ENCODE measurements around the gene VPREB3. TPM values are rescaled to one million over a fixed set of nuclear protein-coding genes. Genes with fewer than 3 reads are reported as not detected.

The VPREB3 gene
- total RNA-seq, 5 donors from 2014 or later (not counting 1 experiment from before 2014, with no cell fraction given): 1.5 to 2.6 (median 1.7) TPM; not detected in 1

DNA sequence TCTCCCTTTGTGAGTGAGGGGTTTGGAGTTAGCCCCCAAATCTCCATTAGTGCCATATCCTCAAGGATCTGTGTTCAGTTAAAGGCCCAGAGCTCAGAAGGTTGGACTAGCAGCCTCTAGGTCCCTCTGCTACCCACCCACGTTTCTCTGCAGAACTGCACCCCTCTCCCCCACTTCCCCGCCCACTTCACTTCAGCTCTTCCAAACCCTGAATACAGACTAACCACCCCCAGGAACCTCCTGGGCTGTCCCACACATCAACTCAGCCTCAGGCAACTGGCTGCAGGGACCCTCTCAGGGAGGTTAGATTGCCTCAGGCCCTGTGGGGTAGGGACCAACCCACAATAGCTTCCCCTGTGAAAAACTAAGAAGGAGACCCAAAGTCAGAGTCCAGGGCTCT is 840 bp downstream of the VPREB3 start:
- Mint-ChIP-seq H3K9me3 (no peaks in the 10 kb centered on the region), H3K27me3 (no peaks in the 10 kb centered on the region), H3K4me3 (peak overlapping the region in 2 of 3 donors; percentile 39 to 50), H3K4me1 (peaks cover 9 to 21% (median 13%) of the 10 kb centered on the region in 3 donors), H3K27ac (no peak overlapping the region), H3K36me3 (no peaks in the 10 kb centered on the region)
- H3K4me3 ChIP-seq (ENCODE audit: control insufficient read depth in 1 of 2, extremely low read depth in 1 of 2, low read length in 1 of 2): no peak overlapping the region
- H3K9me3 ChIP-seq: no peaks in the 10 kb centered on the region
- H3K36me3 ChIP-seq (ENCODE audit: control insufficient read depth in 2 of 2, extremely low read depth in 1 of 2, insufficient read depth in 1 of 2, low read length in 1 of 2): no peaks in the 10 kb centered on the region
- no peak overlapping the region for H3K27ac ChIP-seq (ENCODE audit: low read length)
- H3K4me1 ChIP-seq (ENCODE audit: control insufficient read depth in 1 of 2, extremely low read depth in 1 of 2, insufficient read depth in 2 of 2, low read length in 2 of 2): peaks cover 7 to 19% of the 10 kb centered on the region in 2 experiments
- ChIA-PET POLR2A (no interaction called here), CTCF (interaction anchor here in 1 of 2 donors (0.6 kb wide), 1 partner anchor 30 kb away, joined by 3 read pairs; no protein-coding TSS in a partner anchor)
- ATAC-seq (replicated peaks in 1 of 4) (no peak), DNase-seq (no peak)
- 60% methylated on average over 2 of the region's 2 CpGs for WGBS (ENCODE audit: insufficient coverage)
- H3K27me3 ChIP-seq (replicated peaks in 1 of 2; ENCODE audit: control insufficient read depth in 2 of 2, extremely low read depth in 1 of 2, insufficient read depth in 2 of 2, low read length in 1 of 2): peaks cover 0 to 2% of the 10 kb centered on the region in 2 experiments

DNA sequence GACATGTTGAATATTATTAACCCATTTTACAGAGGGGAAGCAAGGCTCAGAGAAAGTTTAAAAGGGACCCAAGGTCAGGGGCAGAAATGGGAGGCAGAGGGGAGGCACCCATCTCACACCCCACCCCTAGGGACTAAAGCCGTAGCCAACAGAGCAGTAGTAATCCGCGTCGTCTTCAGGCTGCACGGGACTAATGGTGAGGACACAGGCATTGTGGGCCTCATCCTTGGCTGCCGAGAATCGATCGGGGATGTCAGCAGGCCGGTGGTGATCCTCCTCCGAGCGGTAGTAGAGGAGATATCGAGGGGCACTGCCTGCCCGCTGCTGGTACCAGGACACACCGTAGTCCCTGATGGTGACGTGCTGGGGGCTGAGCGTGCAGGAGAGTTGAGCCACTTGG is 1.5 kb downstream of the VPREB3 start:
- ChIA-PET CTCF (no interaction called here), POLR2A (no interaction called here)
- Mint-ChIP-seq H3K9me3 (no peaks in the 10 kb centered on the region), H3K4me3 (peak overlapping the region; percentile 49 to 78 (median 77)), H3K36me3 (no peaks in the 10 kb centered on the region), H3K27ac (peak overlapping the region in 1 of 2 donors; percentile 63), H3K4me1 (peaks cover 9 to 21% (median 13%) of the 10 kb centered on the region in 3 donors), H3K27me3 (no peaks in the 10 kb centered on the region)
- 98% methylated on average over 16 of the region's 16 CpGs for WGBS (ENCODE audit: insufficient coverage)
- Histone ChIP-seq H3K27ac (ENCODE audit: low read length) (no peak overlapping the region), H3K4me3 (ENCODE audit: control insufficient read depth in 1 of 2, extremely low read depth in 1 of 2, low read length in 1 of 2) (no peak overlapping the region), H3K27me3 (replicated peaks in 1 of 2; ENCODE audit: control insufficient read depth in 2 of 2, extremely low read depth in 1 of 2, insufficient read depth in 2 of 2, low read length in 1 of 2) (peaks cover 0 to 2% of the 10 kb centered on the region in 2 experiments), H3K4me1 (ENCODE audit: control insufficient read depth in 1 of 2, extremely low read depth in 1 of 2, insufficient read depth in 2 of 2, low read length in 2 of 2) (peaks cover 7 to 19% of the 10 kb centered on the region in 2 experiments), H3K36me3 (ENCODE audit: control insufficient read depth in 2 of 2, extremely low read depth in 1 of 2, insufficient read depth in 1 of 2, low read length in 1 of 2) (no peaks in the 10 kb centered on the region), H3K9me3 (no peaks in the 10 kb centered on the region)
- ATAC-seq (replicated peaks in 1 of 4) (no peak), DNase-seq (no peak)

DNA sequence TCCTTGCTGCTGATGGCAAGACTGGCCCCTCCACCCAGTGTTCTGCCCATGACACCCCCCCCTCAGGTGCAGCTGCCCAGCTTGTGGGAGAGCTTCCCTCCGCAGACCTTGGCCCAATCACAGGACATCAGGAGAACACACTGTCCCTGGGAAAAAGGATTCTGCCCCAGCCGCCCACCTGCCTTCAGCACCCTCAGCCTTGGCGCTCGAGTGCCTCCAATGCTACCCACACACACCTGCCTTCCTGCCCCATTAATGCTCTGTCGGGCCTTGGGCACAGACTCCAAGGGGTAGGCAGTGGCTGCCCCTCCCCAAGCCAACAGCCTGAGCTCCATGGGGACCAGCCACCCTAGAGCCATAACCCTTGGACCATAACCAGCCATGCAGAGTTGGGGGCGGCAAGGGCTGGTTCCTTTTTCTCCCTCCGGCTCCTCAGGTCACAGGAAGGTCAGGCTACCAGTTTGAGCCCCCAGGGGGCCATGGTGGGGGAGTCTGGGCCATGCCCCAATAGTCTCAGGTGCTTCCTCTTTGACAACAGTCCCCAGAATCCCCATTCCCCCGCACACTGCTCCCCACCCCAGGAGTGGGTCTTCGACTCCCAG is 2.0 kb downstream of the VPREB3 start:
- H3K36me3 ChIP-seq (ENCODE audit: control insufficient read depth in 2 of 2, extremely low read depth in 1 of 2, insufficient read depth in 1 of 2, low read length in 1 of 2): no peaks in the 10 kb centered on the region
- POLR2A ChIA-PET: no interaction called here
- peaks cover 9 to 21% (median 13%) of the 10 kb centered on the region in 3 donors for H3K4me1 Mint-ChIP-seq
- H3K4me3 ChIP-seq (ENCODE audit: control insufficient read depth in 1 of 2, extremely low read depth in 1 of 2, low read length in 1 of 2): no peak overlapping the region
- no peaks in the 10 kb centered on the region for H3K27me3 Mint-ChIP-seq
- ATAC-seq (replicated peaks in 1 of 4) (no peak), DNase-seq (peak in 1 of 35 experiments; percentile 28)
- H3K27me3 ChIP-seq (replicated peaks in 1 of 2; ENCODE audit: control insufficient read depth in 2 of 2, extremely low read depth in 1 of 2, insufficient read depth in 2 of 2, low read length in 1 of 2): peaks cover 0 to 2% of the 10 kb centered on the region in 2 experiments
- H3K4me3 Mint-ChIP-seq: peak overlapping the region; percentile 77 to 78 (median 77)
- 67% methylated on average over 7 of the region's 9 CpGs for WGBS (ENCODE audit: insufficient coverage)
- CTCF ChIA-PET: interaction anchor here in 1 of 2 donors (0.6 kb wide), 1 partner anchor 15 kb away, joined by 5 read pairs; the partner anchor contains the start of gene CHCHD10
- H3K4me1 ChIP-seq (ENCODE audit: control insufficient read depth in 1 of 2, extremely low read depth in 1 of 2, insufficient read depth in 2 of 2, low read length in 2 of 2): peaks cover 7 to 19% of the 10 kb centered on the region in 2 experiments
- H3K27ac Mint-ChIP-seq: peak overlapping the region; percentile 64 to 74
- no peaks in the 10 kb centered on the region for H3K36me3 Mint-ChIP-seq
- no peak overlapping the region for H3K27ac ChIP-seq (ENCODE audit: low read length)
- no peaks in the 10 kb centered on the region for H3K9me3 ChIP-seq
- no peaks in the 10 kb centered on the region for H3K9me3 Mint-ChIP-seq

DNA sequence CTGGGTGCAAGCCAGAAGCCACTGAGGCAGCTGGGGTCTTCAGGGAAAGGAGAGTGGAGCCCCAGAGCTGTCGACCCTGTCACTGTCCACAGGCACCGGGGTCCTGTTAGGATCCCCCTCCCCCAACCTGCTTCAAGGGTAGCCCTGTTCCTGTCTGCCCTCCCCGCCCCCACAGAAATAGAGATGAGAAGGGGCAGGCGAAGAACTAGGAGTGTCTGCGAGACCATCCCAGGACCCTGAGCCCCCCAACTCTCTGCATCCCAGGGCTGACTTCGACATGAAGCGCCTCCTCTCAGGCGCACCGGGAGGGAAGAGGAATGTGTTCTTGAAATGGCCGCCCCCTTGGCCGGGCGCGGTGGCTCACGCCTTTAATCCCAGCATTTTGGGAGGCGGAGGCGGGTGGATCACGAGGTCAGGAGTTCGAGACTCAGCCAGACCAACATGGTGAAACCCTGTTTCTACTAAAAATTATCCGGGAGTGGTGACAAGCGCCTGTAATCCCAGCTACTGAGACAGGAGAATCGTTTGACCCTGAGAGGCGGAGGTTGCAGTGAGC is 2.7 kb downstream of the VPREB3 start:
- H3K9me3 ChIP-seq: no peaks in the 10 kb centered on the region
- Mint-ChIP-seq H3K36me3 (no peaks in the 10 kb centered on the region), H3K4me1 (peaks cover 9 to 19% (median 13%) of the 10 kb centered on the region in 3 donors), H3K27me3 (no peaks in the 10 kb centered on the region), H3K4me3 (peak overlapping the region; percentile 77 to 79 (median 78)), H3K9me3 (no peaks in the 10 kb centered on the region), H3K27ac (peak overlapping the region; percentile 46 to 52)
- H3K27ac ChIP-seq (ENCODE audit: low read length): peak overlapping the region; percentile 68
- H3K27me3 ChIP-seq (replicated peaks in 1 of 2; ENCODE audit: control insufficient read depth in 2 of 2, extremely low read depth in 1 of 2, insufficient read depth in 2 of 2, low read length in 1 of 2): peaks cover 0 to 2% of the 10 kb centered on the region in 2 experiments
- DNase-seq (peak in 1 of 35 experiments; percentile 21), ATAC-seq (replicated peaks in 1 of 4) (peak; percentile 10 to 23 (median 12))
- 65% methylated on average over 17 of the region's 22 CpGs for WGBS (ENCODE audit: insufficient coverage)
- ChIA-PET POLR2A (no interaction called here), CTCF (interaction anchor here in 1 of 2 donors (0.9 to 1.7 kb wide), 2 partner anchors 16 to 19 kb away, joined by 3 read pairs; partner anchors contain the start of gene CHCHD10)
- peaks cover 7 to 19% of the 10 kb centered on the region in 2 experiments for H3K4me1 ChIP-seq (ENCODE audit: control insufficient read depth in 1 of 2, extremely low read depth in 1 of 2, insufficient read depth in 2 of 2, low read length in 2 of 2)
- peak overlapping the region; percentile 75 to 87 for H3K4me3 ChIP-seq (ENCODE audit: control insufficient read depth in 1 of 2, extremely low read depth in 1 of 2, low read length in 1 of 2)
- H3K36me3 ChIP-seq (ENCODE audit: control insufficient read depth in 2 of 2, extremely low read depth in 1 of 2, insufficient read depth in 1 of 2, low read length in 1 of 2): no peaks in the 10 kb centered on the region

DNA sequence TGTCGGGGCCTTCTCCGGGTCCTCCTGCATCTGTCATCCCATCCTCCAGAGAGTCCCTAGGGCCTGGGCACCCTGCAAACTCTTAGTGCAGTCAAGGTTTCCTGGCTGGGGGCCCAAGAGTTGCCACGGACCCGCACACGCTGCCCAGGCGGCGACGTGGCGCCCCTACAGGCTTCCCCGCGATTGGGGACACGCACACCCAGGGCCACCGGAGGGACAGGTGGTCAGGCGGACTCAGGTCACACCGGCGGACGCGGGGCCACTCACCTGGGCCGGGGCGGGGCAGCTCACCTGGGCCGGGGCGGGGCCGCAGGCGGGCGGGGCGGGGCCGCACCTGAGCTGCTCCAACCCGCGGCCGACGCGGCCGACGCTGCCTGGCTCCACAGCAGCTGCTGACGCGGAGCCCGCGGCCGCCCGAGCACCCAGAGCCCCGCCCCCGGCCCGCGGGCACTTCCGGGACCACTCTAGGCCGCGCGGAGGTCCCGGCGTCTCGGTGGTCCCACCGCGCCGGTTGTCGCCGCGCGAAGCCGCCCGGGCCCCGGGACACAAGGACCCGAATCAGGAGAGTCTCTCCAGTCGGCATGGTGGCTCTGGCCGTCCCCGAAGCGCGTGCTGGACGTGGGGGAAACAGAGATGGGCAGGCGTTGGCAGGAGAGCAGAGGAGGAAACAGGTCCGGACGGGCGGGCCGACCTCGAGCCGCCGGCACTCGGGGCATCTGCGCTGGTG is 3.3 kb downstream of the VPREB3 start, which contains the start of gene ZNF70:
TSS of gene ZNF70 (minus strand) at position 399 of the 727 bp plus-strand sequence. CDS start 5,972 bp downstream, outside the sequence.
- Mint-ChIP-seq H3K27ac (peak within 1 kb of the TSS; percentile 57 to 71), H3K4me1 (peaks cover 9 to 19% (median 13%) of the 10 kb centered on the region in 3 donors), H3K36me3 (no peaks in the 10 kb centered on the region), H3K27me3 (no peaks in the 10 kb centered on the region), H3K9me3 (no peaks in the 10 kb centered on the region), H3K4me3 (peak within 1 kb of the TSS; percentile 77 to 79 (median 78))
- no peaks in the 10 kb centered on the region for H3K9me3 ChIP-seq
- peak within 1 kb of the TSS; percentile 75 to 87 for H3K4me3 ChIP-seq (ENCODE audit: control insufficient read depth in 1 of 2, extremely low read depth in 1 of 2, low read length in 1 of 2)
- DNase-seq (peak; percentile 73 to 93 (median 85)), ATAC-seq (replicated peaks in 1 of 4) (peak; percentile 99 to 100 (median 100))
- CTCF ChIA-PET: interaction anchor here in 1 of 2 donors (0.6 to 1.7 kb wide), 3 partner anchors 17 to 118 kb away, joined by 3 read pairs; partner anchors contain the start of gene CHCHD10
- H3K27me3 ChIP-seq (replicated peaks in 1 of 2; ENCODE audit: control insufficient read depth in 2 of 2, extremely low read depth in 1 of 2, insufficient read depth in 2 of 2, low read length in 1 of 2): peaks cover 0 to 2% of the 10 kb centered on the region in 2 experiments
- peaks cover 7 to 19% of the 10 kb centered on the region in 2 experiments for H3K4me1 ChIP-seq (ENCODE audit: control insufficient read depth in 1 of 2, extremely low read depth in 1 of 2, insufficient read depth in 2 of 2, low read length in 2 of 2)
- peak within 1 kb of the TSS; percentile 68 for H3K27ac ChIP-seq (ENCODE audit: low read length)
- POLR2A ChIA-PET: interaction anchor here in 1 of 2 donors (0.7 kb wide), 1 partner anchor 403 kb away, joined by 4 read pairs; no protein-coding TSS in a partner anchor
- WGBS (ENCODE audit: insufficient coverage): under 1% methylated on average over 72 of the region's 78 CpGs
- no peaks in the 10 kb centered on the region for H3K36me3 ChIP-seq (ENCODE audit: control insufficient read depth in 2 of 2, extremely low read depth in 1 of 2, insufficient read depth in 1 of 2, low read length in 1 of 2)

DNA sequence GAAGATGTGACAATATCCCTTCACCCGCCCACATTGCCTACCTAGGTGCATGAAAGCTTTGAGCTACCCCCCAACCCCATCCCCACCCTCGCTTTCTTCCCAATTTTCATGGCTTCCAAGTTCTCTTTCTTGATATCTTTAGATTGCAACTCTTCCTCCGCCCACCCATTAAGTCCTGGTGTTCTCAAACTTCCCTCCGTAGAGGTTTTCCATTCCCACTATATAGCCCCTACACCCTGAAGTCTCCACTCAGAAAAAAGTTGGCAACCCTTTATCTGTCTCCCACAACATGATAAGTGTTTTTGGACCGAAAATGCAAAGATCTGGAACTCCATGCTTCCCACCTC is 3.9 kb downstream of the VPREB3 start:
- Histone ChIP-seq H3K27ac (ENCODE audit: low read length) (peak overlapping the region; percentile 51), H3K36me3 (ENCODE audit: control insufficient read depth in 2 of 2, extremely low read depth in 1 of 2, insufficient read depth in 1 of 2, low read length in 1 of 2) (no peaks in the 10 kb centered on the region), H3K27me3 (replicated peaks in 1 of 2; ENCODE audit: control insufficient read depth in 2 of 2, extremely low read depth in 1 of 2, insufficient read depth in 2 of 2, low read length in 1 of 2) (peaks cover 0 to 2% of the 10 kb centered on the region in 2 experiments), H3K4me1 (ENCODE audit: control insufficient read depth in 1 of 2, extremely low read depth in 1 of 2, insufficient read depth in 2 of 2, low read length in 2 of 2) (peaks cover 7 to 19% of the 10 kb centered on the region in 2 experiments), H3K9me3 (no peaks in the 10 kb centered on the region), H3K4me3 (ENCODE audit: control insufficient read depth in 1 of 2, extremely low read depth in 1 of 2, low read length in 1 of 2) (peak overlapping the region; percentile 57 to 71)
- CTCF ChIA-PET: interaction anchor here in 1 of 2 donors (0.6 to 1.7 kb wide), 3 partner anchors 17 to 118 kb away, joined by 3 read pairs; partner anchors contain the start of gene CHCHD10
- Mint-ChIP-seq H3K36me3 (no peaks in the 10 kb centered on the region), H3K9me3 (no peaks in the 10 kb centered on the region), H3K27ac (peak overlapping the region; percentile 57 to 71), H3K27me3 (no peaks in the 10 kb centered on the region), H3K4me1 (peaks cover 9 to 19% (median 13%) of the 10 kb centered on the region in 3 donors), H3K4me3 (peak overlapping the region; percentile 73 to 79 (median 78))
- 48% methylated on average over 5 of the region's 5 CpGs for WGBS (ENCODE audit: insufficient coverage)
- POLR2A ChIA-PET: interaction anchor here in 1 of 2 donors (0.7 kb wide), 1 partner anchor 404 kb away, joined by 4 read pairs; no protein-coding TSS in a partner anchor
- DNase-seq: no peak
- ATAC-seq (replicated peaks in 1 of 4): no peak
